HepG2 (cell line): ENCODE measurements around the gene BLCAP. TPM values are rescaled to one million over a fixed set of nuclear protein-coding genes. Genes with fewer than 3 reads are reported as not detected.

ENCODE experiments used
- ATAC-seq: fragments of 200-7000 bp; cut with Tn5 transposase; 3 replicates; pipeline ENCODE4 v1.9.1; 2020; ENCODE audit warnings: mild to moderate bottlenecking, moderate library complexity
- BruUV-seq: library from RNA; stranded (reverse); fragments of 400-500 nt; replicated peaks from 2 replicates; lab custom pipeline; 2021; lab: Mats Ljungman, UMichigan
- CTCF ChIA-PET: fragments of 300-600 bp; formaldehyde crosslinking; extraction: SDS; loops from one replicate; lab custom pipeline; 2021; ENCODE audit warnings: low total read pairs, inconsistent platforms, low intra/inter-chr PET ratio; lab: Yijun Ruan, JAX
- POLR2A ChIA-PET: fragments of 350-600 bp; sonication (Branson Sonifier 250); formaldehyde crosslinking; loops from one replicate; lab custom pipeline; 2020; ENCODE audit warnings: antibody characterized with exemption, inconsistent platforms; lab: Yijun Ruan, JAX
- DNase-seq: peaks from one replicate; pipeline ENCODE4 v3.0.0-alpha.2; 2015; ENCODE audit warnings: low spot score
- FAIRE-seq: peaks from 3 replicates; lab custom pipeline; 2011; peaks lifted over from hg19 to GRCh38; lab: Jason Lieb, UNC
- H2AFZ ChIP-seq: one replicate; pipeline ENCODE4 v1.6.1; 2011; ENCODE audit warnings: low read length, inconsistent platforms
- H3K27ac ChIP-seq: fragments of 300-600 bp; 3 replicates; pipeline ENCODE4 v1.8.0; 2011; ENCODE audit warnings: mixed run types, mild to moderate bottlenecking, mixed read lengths, low read length, inconsistent platforms; ENCODE audit not compliant: insufficient read depth; ENCODE audit errors: extremely low read length
- H3K27me3 ChIP-seq, 2 experiments: fragments of 200-600 bp in 1 of 2; 2 replicates in 1 of 2; 3 replicates in 1 of 2; pipeline versions ENCODE4 v1.6.0 to v1.8.0; 2011; ENCODE audit warnings: low read length in 2 of 2, mild to moderate bottlenecking in 2 of 2, moderate library complexity in 2 of 2, inconsistent platforms in 1 of 2; ENCODE audit not compliant: insufficient read depth in 2 of 2, control insufficient read depth in 1 of 2
- H3K36me3 ChIP-seq, 2 experiments: fragments of 200-600 bp in 1 of 2; replicated peaks in 1 of 2; 2 replicates in 1 of 2; 3 replicates in 1 of 2; pipeline versions ENCODE4 v1.5.1 to v1.8.0; 2011; ENCODE audit warnings: low read length in 2 of 2, inconsistent platforms in 1 of 2; ENCODE audit not compliant: insufficient read depth in 2 of 2, control insufficient read depth in 1 of 2
- H3K4me1 ChIP-seq: 2 replicates; pipeline ENCODE4 v1.5.1; 2012; ENCODE audit warnings: low read length, inconsistent platforms; ENCODE audit not compliant: insufficient read depth
- H3K4me2 ChIP-seq: 2 replicates; pipeline ENCODE4 v1.6.0; 2011; ENCODE audit warnings: low read depth, low read length, inconsistent platforms
- H3K4me3 ChIP-seq, 3 experiments: fragments of 200-600 bp in 1 of 3; sonication (generic), shearing (Covaris generic) in 1 of 3; replicated peaks in 1 of 3; 2 replicates each; pipeline ENCODE4 v1.5.1; 2011 to 2016; ENCODE audit warnings: low read length in 3 of 3, inconsistent platforms in 2 of 3, low read depth in 2 of 3, mild to moderate bottlenecking in 2 of 3, control low read depth in 1 of 3, mixed read lengths in 1 of 3; ENCODE audit not compliant: insufficient read depth in 1 of 3
- H3K79me2 ChIP-seq: one replicate; pipeline ENCODE4 v1.6.1; 2011; ENCODE audit warnings: low read length, inconsistent platforms; ENCODE audit not compliant: insufficient read depth
- H3K9ac ChIP-seq: 2 replicates; pipeline ENCODE4 v1.6.0; 2011; ENCODE audit warnings: mild to moderate bottlenecking, low read depth, low read length, inconsistent platforms; ENCODE audit not compliant: insufficient read depth
- H3K9me3 ChIP-seq: 2 replicates; pipeline ENCODE4 v1.5.1; 2012; ENCODE audit warnings: mild to moderate bottlenecking, low read length
- H4K20me1 ChIP-seq: 2 replicates; pipeline ENCODE4 v1.6.0; 2011; ENCODE audit warnings: inconsistent platforms, mild to moderate bottlenecking, low read length, moderate library complexity; ENCODE audit not compliant: insufficient read depth
- CC2D1A ChIP-seq: sonication (generic); formaldehyde crosslinking; IDR thresholded peaks from 2 replicates; pipeline ENCODE4 v1.8.1; 2023; ENCODE audit warnings: mild to moderate bottlenecking, missing genetic modification reagents
- KDM5A ChIP-seq: fragments of 200-600 bp; sonication (generic); IDR thresholded peaks from 2 replicates; pipeline ENCODE4 v1.7.0; 2018; ENCODE audit warnings: antibody characterized with exemption, mild to moderate bottlenecking, low read length, borderline replicate concordance
- NFE2L1 ChIP-seq: sonication (generic); formaldehyde crosslinking; IDR thresholded peaks from 2 replicates; pipeline ENCODE4 v1.4.0; 2020; ENCODE audit warnings: missing genetic modification reagents, mild to moderate bottlenecking, borderline replicate concordance
- NR2F1 ChIP-seq, 2 experiments: fragments of 450-650 bp in 1 of 2; formaldehyde crosslinking in 1 of 2; IDR thresholded peaks; 2 replicates each; pipeline versions ENCODE4 v1.5.0 to v1.6.1; 2016 to 2020; ENCODE audit warnings: mild to moderate bottlenecking in 1 of 2, missing compliant biosample characterization in 1 of 2, missing genetic modification reagents in 1 of 2, moderate library complexity in 1 of 2
- RFX1 ChIP-seq: fragments of 450-650 bp; IDR thresholded peaks from 2 replicates; pipeline ENCODE4 v1.6.1; 2017
- SMAD9 ChIP-seq: sonication (generic); formaldehyde crosslinking; IDR thresholded peaks from 2 replicates; pipeline ENCODE4 v1.5.1; 2020; ENCODE audit warnings: mild to moderate bottlenecking, missing genetic modification reagents
- TFDP1 ChIP-seq: IDR thresholded peaks from 2 replicates; pipeline ENCODE4 v1.6.1; 2016; ENCODE audit warnings: missing compliant biosample characterization, missing genetic modification reagents, borderline replicate concordance
- XRCC5 ChIP-seq: fragments of 200-400 bp; formaldehyde crosslinking; optimal IDR thresholded peaks from 2 replicates; pipeline ENCODE3; 2017; ENCODE audit warnings: mild to moderate bottlenecking, low read length
- ZNF510 ChIP-seq: sonication (generic); formaldehyde crosslinking; IDR thresholded peaks from 2 replicates; pipeline ENCODE4 v1.4.0; 2020; ENCODE audit warnings: low read depth, mild to moderate bottlenecking, missing genetic modification reagents
- ZXDC ChIP-seq: sonication (generic); formaldehyde crosslinking; IDR thresholded peaks from 2 replicates; pipeline ENCODE4 v1.5.0; 2020; ENCODE audit warnings: mild to moderate bottlenecking, missing genetic modification reagents
- WGBS: methylation state at CpG from one replicate; pipeline ENCODE4 v1.1.6; 2017; ENCODE audit warnings: low lambda C conversion rate; 5-methylcytosine and 5-hydroxymethylcytosine counted together
- in situ Hi-C: cut with HindIII; loops from 2 replicates; pipeline ENCODE4 v1.10.0; 2017; ENCODE audit warnings: low pct_unique_long_range_greater_than_20kb; ENCODE audit not compliant: extremely low pct_ligation_motif_present
- intact Hi-C: fragments of 100-400 bp; cut with micrococcal nuclease; formaldehyde crosslinking; loops from one replicate; pipeline ENCODE4 v1.10.0; 2022; ENCODE audit not compliant: unreplicated experiment
- polyA plus RNA-seq, 8 experiments: library from polyadenylated mRNA; depleted of rRNA in 3 of 8; stranded (reverse) in 7 of 8; unstranded in 1 of 8; fragments of >200 nt; fragmentation: Illumina TruSeq in 4 of 8; extraction: Trizol in 4 of 8; gene quantifications; 2 replicates each; pipeline versions ENCODE4 v1.2.1 to v1.2.3, GENCODE V29; 2011 to 2016; ENCODE audit warnings: low read depth in 4 of 8, missing spikeins in 1 of 8, mixed read lengths in 1 of 8; ENCODE audit not compliant: insufficient read depth in 1 of 8
- total RNA-seq, 5 experiments: library from RNA; depleted of rRNA; stranded (reverse); fragments of >200 nt; fragmentation: Illumina TruSeq; extraction: Trizol; gene quantifications; 2 replicates each; pipeline ENCODE4 v1.2.3, GENCODE V29; 2016; ENCODE audit warnings: low read depth in 1 of 5
- TF ChIP-seq, protein P1 (sequence below): IDR thresholded peaks from 2 replicates; pipeline ENCODE4 v1.4.0; 2020; ENCODE audit warnings: mild to moderate bottlenecking, missing genetic modification reagents
- TF ChIP-seq, protein P2 (sequence below): IDR thresholded peaks from 2 replicates; pipeline ENCODE4 v1.6.1; 2012; ENCODE audit warnings: inconsistent platforms

The BLCAP gene
- total and polyA plus RNA-seq, 2 of the 13 experiments (the other 11 are each of a cell fraction or from before 2014, with no cell fraction given) = 52.4 to 86.8 TPM

- TF ChIP-seq, protein P1, sequence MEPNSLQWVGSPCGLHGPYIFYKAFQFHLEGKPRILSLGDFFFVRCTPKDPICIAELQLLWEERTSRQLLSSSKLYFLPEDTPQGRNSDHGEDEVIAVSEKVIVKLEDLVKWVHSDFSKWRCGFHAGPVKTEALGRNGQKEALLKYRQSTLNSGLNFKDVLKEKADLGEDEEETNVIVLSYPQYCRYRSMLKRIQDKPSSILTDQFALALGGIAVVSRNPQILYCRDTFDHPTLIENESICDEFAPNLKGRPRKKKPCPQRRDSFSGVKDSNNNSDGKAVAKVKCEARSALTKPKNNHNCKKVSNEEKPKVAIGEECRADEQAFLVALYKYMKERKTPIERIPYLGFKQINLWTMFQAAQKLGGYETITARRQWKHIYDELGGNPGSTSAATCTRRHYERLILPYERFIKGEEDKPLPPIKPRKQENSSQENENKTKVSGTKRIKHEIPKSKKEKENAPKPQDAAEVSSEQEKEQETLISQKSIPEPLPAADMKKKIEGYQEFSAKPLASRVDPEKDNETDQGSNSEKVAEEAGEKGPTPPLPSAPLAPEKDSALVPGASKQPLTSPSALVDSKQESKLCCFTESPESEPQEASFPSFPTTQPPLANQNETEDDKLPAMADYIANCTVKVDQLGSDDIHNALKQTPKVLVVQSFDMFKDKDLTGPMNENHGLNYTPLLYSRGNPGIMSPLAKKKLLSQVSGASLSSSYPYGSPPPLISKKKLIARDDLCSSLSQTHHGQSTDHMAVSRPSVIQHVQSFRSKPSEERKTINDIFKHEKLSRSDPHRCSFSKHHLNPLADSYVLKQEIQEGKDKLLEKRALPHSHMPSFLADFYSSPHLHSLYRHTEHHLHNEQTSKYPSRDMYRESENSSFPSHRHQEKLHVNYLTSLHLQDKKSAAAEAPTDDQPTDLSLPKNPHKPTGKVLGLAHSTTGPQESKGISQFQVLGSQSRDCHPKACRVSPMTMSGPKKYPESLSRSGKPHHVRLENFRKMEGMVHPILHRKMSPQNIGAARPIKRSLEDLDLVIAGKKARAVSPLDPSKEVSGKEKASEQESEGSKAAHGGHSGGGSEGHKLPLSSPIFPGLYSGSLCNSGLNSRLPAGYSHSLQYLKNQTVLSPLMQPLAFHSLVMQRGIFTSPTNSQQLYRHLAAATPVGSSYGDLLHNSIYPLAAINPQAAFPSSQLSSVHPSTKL (CRISPR knock-in tag) = peak; percentile 70; the same call in 1 of the 2 replicates
- TF ChIP-seq, protein P2, sequence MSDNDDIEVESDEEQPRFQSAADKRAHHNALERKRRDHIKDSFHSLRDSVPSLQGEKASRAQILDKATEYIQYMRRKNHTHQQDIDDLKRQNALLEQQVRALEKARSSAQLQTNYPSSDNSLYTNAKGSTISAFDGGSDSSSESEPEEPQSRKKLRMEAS = 0 out of 2 replicates have a peak, but pooled peaks have one; percentile 11
- TF ChIP-seq XRCC5 = peak; percentile 58
Observed at GRCh38 chr20:37505263-37506151, 22.2 kb downstream of the BLCAP start (continued).

DNA sequence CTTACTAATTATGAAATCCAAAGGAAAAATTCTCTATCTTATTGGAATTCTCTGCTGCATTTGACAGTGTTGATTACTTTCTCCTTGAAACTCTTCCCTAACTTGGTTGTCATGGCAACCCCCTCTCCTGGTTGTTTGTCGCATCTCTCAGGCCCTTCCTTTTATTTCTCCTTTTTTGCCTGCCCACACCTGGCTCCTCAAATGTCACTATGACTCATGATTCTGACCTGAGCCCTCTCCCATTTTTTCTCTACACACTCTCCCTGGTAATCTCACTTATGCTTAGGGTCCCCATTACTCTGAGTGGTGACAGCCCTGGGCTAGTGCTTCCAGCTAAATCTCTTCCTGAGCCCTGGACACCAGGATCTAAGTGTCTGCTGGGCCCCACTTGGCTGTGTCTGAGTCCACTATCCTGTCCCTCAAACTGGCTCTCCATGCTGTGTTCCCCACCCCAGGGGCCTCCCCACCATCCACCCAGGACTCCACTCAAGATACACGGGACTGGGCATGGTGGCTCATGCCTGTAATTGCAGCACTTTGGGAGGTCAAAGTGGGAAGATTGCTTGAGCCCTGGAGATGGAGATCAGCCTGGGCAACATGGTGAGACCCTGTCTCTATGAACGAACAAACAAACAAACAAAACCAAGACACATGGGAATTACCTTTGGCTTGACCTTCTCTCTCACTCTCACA lies 23.1 kb downstream of the BLCAP start:
- ChIA-PET CTCF (no interaction called here), POLR2A (interaction anchor here (0.9 to 3.6 kb wide), 10 partner anchors 10 to 325 kb away, joined by 3 to 44 read pairs (median 6); partner anchors contain the start of genes BLCAP, MANBAL, MROH8 and RPN2)
- Histone ChIP-seq H3K4me1 (peaks cover 38% of the 10 kb centered on the region), H3K4me2 (no peak overlapping the region; the same call in 1 of the 2 replicates), H3K79me2 (no peaks in the 10 kb centered on the region), H3K27me3 (no peaks in the 10 kb centered on the region), H3K9ac (no peak overlapping the region), H3K27ac (no peak overlapping the region), H3K4me3 (no peak overlapping the region), H3K36me3 (0 out of 5 replicates have a peak, but pooled peaks cover 0 to 10% of the 10 kb centered on the region in 2 experiments), H4K20me1 (no peaks in the 10 kb centered on the region), H2AFZ (no peak overlapping the region), H3K9me3 (no peaks in the 10 kb centered on the region)
- FAIRE-seq = no peak
- BruUV-seq = no TSS peak
- WGBS = 47% methylated on average over 3 of the region's 3 CpGs
- intact Hi-C loops (loop anchor here (2.0 kb wide), 1 partner anchor 24 kb away; no protein-coding TSS in a partner anchor), in situ Hi-C loops (no loop called here)
- ATAC-seq = peak; percentile 11
- no peak for DNase-seq
- TF ChIP-seq ZXDC (no peak), NR2F1 (CRISPR knock-in tag; IDR thresholded peaks at IDR 0.05) (no peak), SMAD9 (CRISPR knock-in tag) (no peak), ZNF510 (CRISPR knock-in tag) (no peak), TFDP1 (CRISPR knock-in tag) (no peak), RFX1 (peak; percentile 67), CC2D1A (no peak), NFE2L1 (CRISPR knock-in tag) (no peak), KDM5A (no peak)
